ENCODE measurements around the gene BMPR1A. TPM values are rescaled to one million over a fixed set of nuclear protein-coding genes. Genes with fewer than 3 reads are reported as not detected.
A peak's percentile ranks its signal among the peaks of the same experiment; 100 is the strongest.

Gene BMPR1A
- total and polyA plus RNA-seq, 12 donors = 4.4 to 55.9 (median 27.0) TPM

DNA sequence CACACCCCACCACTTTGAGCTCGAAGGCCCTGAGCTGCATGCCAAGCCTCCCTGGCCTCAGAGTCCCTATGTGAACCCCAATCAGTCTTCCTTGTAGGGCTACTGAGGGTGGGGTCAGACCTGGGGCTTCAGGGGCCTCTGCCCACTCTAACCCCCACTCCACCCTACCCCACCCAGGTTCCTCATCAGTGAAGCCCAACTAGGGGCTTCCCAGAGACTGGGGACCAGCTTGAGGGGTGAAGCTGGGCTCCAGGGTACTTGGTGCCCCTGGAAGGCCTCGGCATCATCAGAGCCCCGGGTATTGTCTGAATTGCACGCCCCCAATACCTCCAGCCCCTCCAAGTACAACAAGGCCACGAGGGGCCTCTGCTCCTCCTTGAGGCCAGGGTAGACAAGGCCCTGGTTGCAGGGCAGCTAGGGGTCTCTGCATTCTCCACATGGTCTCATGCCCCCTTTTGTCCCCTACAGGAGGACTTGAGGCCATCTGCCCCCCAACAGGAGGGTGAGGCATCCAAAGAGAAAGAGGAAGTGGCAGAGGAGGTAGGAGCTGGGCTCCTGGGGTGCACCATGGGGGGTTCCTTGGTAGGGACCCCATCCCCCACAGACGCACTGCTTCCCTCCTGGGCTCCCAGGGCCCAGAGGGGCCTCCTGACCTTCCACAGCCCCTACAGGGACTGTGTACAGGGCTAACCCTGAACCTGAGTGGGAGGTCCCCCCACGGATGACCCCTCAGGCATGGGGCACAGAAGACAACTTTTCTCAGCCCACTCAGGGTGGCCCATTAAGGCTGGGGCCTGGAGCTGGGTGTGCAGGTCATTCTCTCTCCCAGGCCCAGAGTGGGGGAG lies 205.9 kb downstream of the BMPR1A start:
- Histone ChIP-seq H3K27ac (peak overlapping the region in 1 of 5 donors; percentile 32), H3K9me3 (replicated peaks in 1 of 3) (no peaks in the 10 kb centered on the region), H3K4me1 (replicated peaks in 1 of 2) (peaks cover 42 to 54% of the 10 kb centered on the region in 2 donors), H3K27me3 (no peaks in the 10 kb centered on the region), H3K36me3 (replicated peaks in 1 of 2) (no peaks in the 10 kb centered on the region), H3K4me3 (no peak overlapping the region)
- intact Hi-C loops (cut with DNase I) = no loop called here
- WGBS, 4 donors = 78 to 96% (median 87%) methylated on average over 5 to 7 of the region's 7 CpGs
- peak in 2 of 7 donors; percentile 9 to 43 for DNase-seq
- TF ChIP-seq, protein P1, sequence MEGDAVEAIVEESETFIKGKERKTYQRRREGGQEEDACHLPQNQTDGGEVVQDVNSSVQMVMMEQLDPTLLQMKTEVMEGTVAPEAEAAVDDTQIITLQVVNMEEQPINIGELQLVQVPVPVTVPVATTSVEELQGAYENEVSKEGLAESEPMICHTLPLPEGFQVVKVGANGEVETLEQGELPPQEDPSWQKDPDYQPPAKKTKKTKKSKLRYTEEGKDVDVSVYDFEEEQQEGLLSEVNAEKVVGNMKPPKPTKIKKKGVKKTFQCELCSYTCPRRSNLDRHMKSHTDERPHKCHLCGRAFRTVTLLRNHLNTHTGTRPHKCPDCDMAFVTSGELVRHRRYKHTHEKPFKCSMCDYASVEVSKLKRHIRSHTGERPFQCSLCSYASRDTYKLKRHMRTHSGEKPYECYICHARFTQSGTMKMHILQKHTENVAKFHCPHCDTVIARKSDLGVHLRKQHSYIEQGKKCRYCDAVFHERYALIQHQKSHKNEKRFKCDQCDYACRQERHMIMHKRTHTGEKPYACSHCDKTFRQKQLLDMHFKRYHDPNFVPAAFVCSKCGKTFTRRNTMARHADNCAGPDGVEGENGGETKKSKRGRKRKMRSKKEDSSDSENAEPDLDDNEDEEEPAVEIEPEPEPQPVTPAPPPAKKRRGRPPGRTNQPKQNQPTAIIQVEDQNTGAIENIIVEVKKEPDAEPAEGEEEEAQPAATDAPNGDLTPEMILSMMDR (IDR thresholded peaks at IDR 0.05) = no peak
- no peak for TF ChIP-seq POLR2A (IDR thresholded peaks at IDR 0.05)

DNA sequence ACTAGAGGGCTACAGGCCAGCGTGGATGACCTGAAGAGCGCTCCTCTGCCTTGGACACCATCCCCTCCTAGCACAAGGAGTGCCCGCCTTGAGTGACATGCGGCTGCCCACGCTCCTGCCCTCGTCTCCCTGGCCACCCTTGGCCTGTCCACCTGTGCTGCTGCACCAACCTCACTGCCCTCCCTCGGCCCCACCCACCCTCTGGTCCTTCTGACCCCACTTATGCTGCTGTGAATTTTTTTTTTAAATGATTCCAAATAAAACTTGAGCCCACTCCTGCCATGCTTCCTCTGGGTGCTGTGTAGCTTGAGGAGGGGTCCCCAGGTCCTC lies 206.5 kb downstream of the BMPR1A start:
- no peaks in the 10 kb centered on the region for H3K36me3 ChIP-seq (replicated peaks in 1 of 2)
- H3K27ac ChIP-seq = no peak overlapping the region
- no peaks in the 10 kb centered on the region for H3K9me3 ChIP-seq (replicated peaks in 1 of 3)
- intact Hi-C loops (cut with DNase I) = no loop called here
- H3K4me1 ChIP-seq (replicated peaks in 1 of 2) = peaks cover 40 to 54% of the 10 kb centered on the region in 2 donors
- no peak for TF ChIP-seq POLR2A (IDR thresholded peaks at IDR 0.05)
- TF ChIP-seq, protein P1 (IDR thresholded peaks at IDR 0.05) = no peak
- peak in 4 of 7 donors; percentile 11 to 46 (median 18) for DNase-seq
- WGBS, 4 donors = 91 to 98% (median 95%) methylated on average over 7 of the region's 7 CpGs
- no peaks in the 10 kb centered on the region for H3K27me3 ChIP-seq
- H3K4me3 ChIP-seq = no peak overlapping the region

DNA sequence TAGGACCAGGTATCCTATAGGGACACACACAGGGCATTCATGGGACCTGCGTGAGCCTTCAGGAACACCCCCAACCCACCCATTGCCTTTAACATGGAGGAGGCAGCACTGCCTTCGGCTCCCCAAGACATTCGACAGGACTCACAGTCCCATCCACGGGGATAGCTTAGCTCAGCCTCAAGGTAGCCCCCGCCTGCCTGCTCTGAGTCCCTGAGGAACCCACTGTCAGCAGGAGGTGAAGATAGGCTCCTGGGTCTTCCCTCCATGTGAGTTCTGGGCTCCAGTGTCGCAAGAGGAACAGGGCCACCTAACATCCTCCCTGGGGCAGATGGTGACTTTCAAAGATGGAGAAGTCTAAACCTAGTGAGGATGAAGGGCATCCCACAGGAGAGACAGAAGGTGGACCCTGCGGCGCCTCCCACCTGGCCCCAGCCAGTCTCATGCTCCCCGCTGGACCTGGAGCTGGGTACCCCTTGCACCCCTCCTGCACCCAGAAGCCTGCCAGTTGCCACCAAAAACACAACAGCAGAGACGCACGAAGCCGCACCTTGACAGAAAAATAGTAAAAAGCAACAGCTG lies 207.0 kb downstream of the BMPR1A start:
- 93 to 97% (median 94%) methylated on average over 3 to 12 of the region's 12 CpGs for WGBS, 4 donors
- Histone ChIP-seq H3K27ac (no peak overlapping the region), H3K4me1 (replicated peaks in 1 of 2) (peaks cover 35 to 51% of the 10 kb centered on the region in 2 donors), H3K27me3 (no peaks in the 10 kb centered on the region), H3K4me3 (no peak overlapping the region), H3K36me3 (replicated peaks in 1 of 2) (no peaks in the 10 kb centered on the region), H3K9me3 (replicated peaks in 1 of 3) (no peaks in the 10 kb centered on the region)
- no peak for TF ChIP-seq POLR2A (IDR thresholded peaks at IDR 0.05)
- TF ChIP-seq, protein P1 (IDR thresholded peaks at IDR 0.05) = no peak
- intact Hi-C loops (cut with DNase I) = no loop called here
- peak in 3 of 7 donors; percentile 15 to 47 (median 36) for DNase-seq

DNA sequence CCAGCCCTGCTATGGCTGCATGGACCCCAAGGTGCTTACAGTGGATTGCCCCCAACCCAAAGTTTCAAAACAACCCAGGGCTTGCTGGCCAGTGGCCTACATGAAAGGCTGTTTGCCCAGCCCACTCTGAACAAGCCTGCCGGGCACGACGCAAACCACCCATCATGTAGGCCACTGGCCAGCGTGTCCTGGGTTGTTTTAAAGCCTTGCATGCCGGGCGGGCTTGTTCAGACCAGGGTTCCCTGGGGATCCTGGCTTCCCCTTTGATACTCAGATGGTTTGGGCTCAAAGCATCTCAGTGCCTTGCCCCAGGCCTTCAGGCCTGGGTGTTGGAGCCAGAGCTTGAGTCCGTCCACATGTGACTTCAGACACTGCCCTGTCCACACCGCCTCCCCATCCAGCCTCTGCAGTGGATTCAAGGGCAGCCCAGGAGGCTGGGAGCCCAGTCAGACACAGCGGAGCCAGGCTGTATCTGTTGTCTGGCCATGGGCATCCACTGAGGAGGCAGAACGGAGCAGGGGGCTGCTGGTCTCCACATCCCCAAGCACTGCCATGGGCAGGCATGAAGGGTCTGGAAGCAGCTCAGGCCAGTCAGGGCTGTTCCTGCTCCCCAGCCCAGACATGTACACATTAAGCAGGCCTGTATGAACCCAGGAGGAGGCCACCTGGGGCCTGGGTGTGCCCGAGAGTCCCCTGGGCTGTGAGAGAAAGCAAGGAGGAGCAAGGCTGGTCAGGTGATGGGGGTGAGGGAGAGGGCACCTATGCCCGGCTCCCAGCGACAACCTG lies 207.8 kb downstream of the BMPR1A start:
- 67 to 85% (median 76%) methylated on average over 4 to 13 of the region's 13 CpGs for WGBS, 4 donors
- peaks cover 29 to 50% of the 10 kb centered on the region in 2 donors for H3K4me1 ChIP-seq (replicated peaks in 1 of 2)
- no peak overlapping the region for H3K4me3 ChIP-seq

More for the DNA sequence above, 207.8 kb downstream of the BMPR1A start:
- TF ChIP-seq POLR2A (IDR thresholded peaks at IDR 0.05) = no peak
- TF ChIP-seq, protein P1 (IDR thresholded peaks at IDR 0.05) = no peak
- no peaks in the 10 kb centered on the region for H3K27me3 ChIP-seq
- intact Hi-C loops (cut with DNase I) = no loop called here
- H3K27ac ChIP-seq = peak overlapping the region in 1 of 5 donors; percentile 13
- no peaks in the 10 kb centered on the region for H3K36me3 ChIP-seq (replicated peaks in 1 of 2)
- DNase-seq = peak in 5 of 7 donors; percentile 15 to 55 (median 40)
- no peaks in the 10 kb centered on the region for H3K9me3 ChIP-seq (replicated peaks in 1 of 3)
